HCT116 (cell line): ENCODE measurements around the gene CRACDL. TPM values are rescaled to one million over a fixed set of nuclear protein-coding genes. Genes with fewer than 3 reads are reported as not detected.

Experiments used
- ATAC-seq: fragments of 200-7000 bp; cut with Tn5 transposase; 2 replicates; pipeline ENCODE4 v1.9.1; 2020; ENCODE audit warnings: mild to moderate bottlenecking, moderate library complexity
- BruUV-seq: library from RNA; stranded (reverse); fragments of 400-500 nt; replicated peaks from 2 replicates; lab custom pipeline; 2021; lab: Mats Ljungman, UMichigan
- CTCF ChIA-PET: fragments of 300-600 bp; sonication (Branson Sonifier 250); formaldehyde crosslinking; loops from one replicate; lab custom pipeline; 2021; ENCODE audit warnings: antibody characterized with exemption; lab: Charles Lee
- POLR2A ChIA-PET: fragments of 300-600, 350-600 bp; sonication (Branson Sonifier 250); formaldehyde crosslinking; loops from one replicate; lab custom pipeline; 2021; ENCODE audit warnings: antibody characterized with exemption; lab: Charles Lee
- RAD21 ChIA-PET, 2 experiments: fragments of 300-600 bp; sonication (Branson Sonifier 250); formaldehyde crosslinking; loops; one replicate each; lab custom pipeline; 2023; ENCODE audit warnings: low total read pairs in 2 of 2; ENCODE audit not compliant: uncharacterized antibody in 2 of 2, unreplicated experiment in 2 of 2, low non-redundant PET in 1 of 2; lab: Charles Lee
- DNase-seq: peaks from one replicate; pipeline ENCODE4 v3.0.0-alpha.2; 2010; ENCODE audit warnings: low read depth, low spot score
- H2AFZ ChIP-seq: fragments of 200-600 bp; shearing (Covaris generic), sonication (generic); 2 replicates; pipeline ENCODE4 v1.6.1; 2017; ENCODE audit warnings: low read depth, mixed run types, mixed read lengths, antibody characterized with exemption, low read length; ENCODE audit not compliant: poor library complexity, severe bottlenecking
- H3K27ac ChIP-seq: 2 replicates; pipeline ENCODE4 v1.5.1; 2012; ENCODE audit warnings: low read depth, low read length
- H3K27me3 ChIP-seq: fragments of 200-600 bp; sonication (generic); 2 replicates; pipeline ENCODE4 v1.6.1; 2016; ENCODE audit warnings: mixed run types, low read length, mixed read lengths; ENCODE audit not compliant: insufficient read depth
- H3K36me3 ChIP-seq, 2 experiments: fragments of 200-500 bp in 1 of 2; fragments of 200-600 bp in 1 of 2; sonication (Bioruptor generic) in 1 of 2; sonication (generic) in 1 of 2; 2 replicates each; pipeline versions ENCODE4 v1.5.1 to v1.6.1; 2014 to 2016; ENCODE audit warnings: low read length in 2 of 2, inconsistent platforms in 1 of 2, mixed read lengths in 1 of 2, mixed run types in 1 of 2; ENCODE audit not compliant: insufficient read depth in 2 of 2, control insufficient read depth in 1 of 2
- H3K4me1 ChIP-seq, 2 experiments: fragments of 200-600 bp in 1 of 2; sonication (generic) in 1 of 2; 2 replicates each; pipeline versions ENCODE4 v1.5.1 to v1.6.1; 2012 to 2017; ENCODE audit warnings: low read length in 2 of 2, inconsistent platforms in 1 of 2, mild to moderate bottlenecking in 1 of 2, mixed read lengths in 1 of 2, mixed run types in 1 of 2, moderate library complexity in 1 of 2; ENCODE audit not compliant: insufficient read depth in 2 of 2, control insufficient read depth in 1 of 2
- H3K4me2 ChIP-seq: fragments of 200-600 bp; sonication (generic); 2 replicates; pipeline ENCODE4 v1.6.1; 2017; ENCODE audit warnings: mixed run types, low read length, mixed read lengths
- H3K4me3 ChIP-seq, 2 experiments: fragments of 200-600 bp in 1 of 2; sonication (generic) in 1 of 2; replicated peaks in 1 of 2; 2 replicates each; pipeline ENCODE4 v1.5.1; 2011 to 2016; ENCODE audit warnings: low read length in 2 of 2, control low read depth in 1 of 2, low read depth in 1 of 2, mild to moderate bottlenecking in 1 of 2, mixed read lengths in 1 of 2, mixed run types in 1 of 2
- H3K79me2 ChIP-seq: fragments of 200-600 bp; sonication (generic); 2 replicates; pipeline ENCODE4 v1.6.1; 2017; ENCODE audit warnings: mild to moderate bottlenecking, mixed run types, low read length, moderate library complexity, mixed read lengths; ENCODE audit not compliant: insufficient read depth
- H3K9ac ChIP-seq: fragments of 200-600 bp; sonication (generic); 2 replicates; pipeline ENCODE4 v1.6.1; 2016; ENCODE audit warnings: low read length, mixed read lengths
- H3K9me2 ChIP-seq: fragments of 200-600 bp; sonication (generic), shearing (Covaris generic); 2 replicates; pipeline ENCODE4 v1.6.1; 2017; ENCODE audit warnings: mixed run types, mild to moderate bottlenecking, moderate library complexity; ENCODE audit not compliant: insufficient read depth
- H3K9me3 ChIP-seq, 2 experiments: fragments of 200-500 bp in 1 of 2; fragments of 200-600 bp in 1 of 2; sonication (Bioruptor generic) in 1 of 2; sonication (generic) in 1 of 2; 2 replicates each; pipeline ENCODE4 v1.6.1; 2014 to 2017; ENCODE audit warnings: low read length in 2 of 2, mixed read lengths in 2 of 2, inconsistent platforms in 1 of 2, low read depth in 1 of 2, mild to moderate bottlenecking in 1 of 2, mixed run types in 1 of 2, moderate library complexity in 1 of 2; ENCODE audit not compliant: control insufficient read depth in 1 of 2, insufficient read depth in 1 of 2
- H4K20me1 ChIP-seq: fragments of 200-600 bp; sonication (generic), shearing (Covaris generic); 2 replicates; pipeline ENCODE4 v1.6.1; 2017; ENCODE audit warnings: mixed run types, mild to moderate bottlenecking, moderate library complexity; ENCODE audit not compliant: insufficient read depth
- CBX3 ChIP-seq: IDR thresholded peaks from 2 replicates; pipeline ENCODE4 v1.6.1; 2012; ENCODE audit warnings: low read depth
- CEBPB ChIP-seq: IDR thresholded peaks from 2 replicates; pipeline ENCODE4 v1.6.1; 2012; ENCODE audit warnings: low read depth
- ELF1 ChIP-seq: IDR thresholded peaks from 2 replicates; pipeline ENCODE4 v1.6.1; 2012; ENCODE audit warnings: low read depth, borderline replicate concordance
- EZH2phosphoT487 ChIP-seq: fragments of 200-600 bp; IDR thresholded peaks from 2 replicates; pipeline ENCODE4 v1.6.1; 2018; ENCODE audit warnings: antibody characterized with exemption, borderline replicate concordance
- JUND ChIP-seq: IDR thresholded peaks from 2 replicates; pipeline ENCODE4 v1.6.1; 2012
- MAX ChIP-seq: IDR thresholded peaks from 2 replicates; pipeline ENCODE4 v1.6.1; 2012
- POLR2AphosphoS5 ChIP-seq: IDR thresholded peaks from 2 replicates; pipeline ENCODE4 v1.6.1; 2011; ENCODE audit warnings: mild to moderate bottlenecking, low read depth, low read length, moderate library complexity
- RAD21 ChIP-seq: IDR thresholded peaks from 2 replicates; pipeline ENCODE4 v1.6.1; 2012; ENCODE audit warnings: low read depth, mild to moderate bottlenecking
- REST ChIP-seq: IDR thresholded peaks from 2 replicates; pipeline ENCODE4 v1.6.1; 2012; ENCODE audit warnings: low read depth
- SIN3A ChIP-seq: IDR thresholded peaks from 2 replicates; pipeline ENCODE4 v1.6.1; 2012; ENCODE audit warnings: low read depth
- SP1 ChIP-seq: IDR thresholded peaks from 2 replicates; pipeline ENCODE4 v1.6.1; 2012; ENCODE audit warnings: low read depth
- TCF7L2 ChIP-seq: IDR thresholded peaks from 2 replicates; pipeline ENCODE4 v1.7.0; 2011; ENCODE audit warnings: borderline replicate concordance, inconsistent platforms; ENCODE audit not compliant: insufficient read depth, insufficient read length; ENCODE audit errors: extremely low read depth
- YY1 ChIP-seq: IDR thresholded peaks from 2 replicates; pipeline ENCODE4 v1.6.1; 2011; ENCODE audit warnings: low read length, low read depth, moderate library complexity, mild to moderate bottlenecking; ENCODE audit not compliant: insufficient replicate concordance; ENCODE audit errors: extremely low read depth
- ZFX ChIP-seq: fragments of 450-650 bp; IDR thresholded peaks from 2 replicates; pipeline ENCODE4 v1.6.1; 2017
- ZNF274 ChIP-seq: fragments of 200-500 bp; sonication (Bioruptor generic); IDR thresholded peaks from 2 replicates; pipeline ENCODE4 v1.6.1; 2014; ENCODE audit warnings: mild to moderate bottlenecking, low read depth, low read length, inconsistent platforms
- intact Hi-C: fragments of 100-400 bp; cut with micrococcal nuclease; formaldehyde crosslinking; loops from 2 replicates; pipeline ENCODE4 v1.10.0; 2022
- total RNA-seq: library from RNA; stranded (reverse); gene quantifications from one replicate; pipeline ENCODE4 v1.2.1, GENCODE V29; 2021; ENCODE audit not compliant: unreplicated experiment
- TF ChIP-seq, protein P1 (sequence below): IDR thresholded peaks from 2 replicates; pipeline ENCODE4 v1.6.1; 2011; ENCODE audit warnings: mild to moderate bottlenecking, low read length, moderate library complexity; ENCODE audit not compliant: insufficient replicate concordance; ENCODE audit errors: extremely low read depth

CRACDL gene
- total RNA-seq, 1 experiment from 2014 or later, result 1.1 TPM

- H3K36me3 ChIP-seq, result no peaks in the 10 kb centered on the region
- no TSS peak for BruUV-seq
Measured at GRCh38 chr2:98768384-98769113, 167.5 kb downstream of the CRACDL start.

More at GRCh38 chr2:98768384-98769113, 167.5 kb downstream of the CRACDL start:
- Histone ChIP-seq H2AFZ (no peak overlapping the region), H3K79me2 (no peaks in the 10 kb centered on the region), H3K4me2 (no peak overlapping the region), H3K27ac (no peak overlapping the region), H3K4me3 (no peak overlapping the region), H3K4me1 (peaks cover 0 to 5% of the 10 kb centered on the region in 2 experiments; a peak in 2 of 4 replicates), H4K20me1 (no peaks in the 10 kb centered on the region), H3K27me3 (no peaks in the 10 kb centered on the region), H3K9me2 (no peaks in the 10 kb centered on the region), H3K9ac (no peak overlapping the region), H3K9me3 (no peaks in the 10 kb centered on the region)
- intact Hi-C loops, result no loop called here
- no peak for ATAC-seq
- ChIA-PET CTCF (no interaction called here), POLR2A (no interaction called here), RAD21 (no interaction called here)
- DNase-seq, result no peak
- TF ChIP-seq ZNF274 (no peak), CBX3 (no peak), ELF1 (no peak), MAX (no peak), YY1 (no peak), REST (no peak), CEBPB (no peak), EZH2phosphoT487 (no peak), RAD21 (no peak), JUND (no peak), POLR2AphosphoS5 (no peak), TCF7L2 (no peak), SIN3A (no peak), SP1 (no peak), ZFX (no peak)
- TF ChIP-seq, protein P1, sequence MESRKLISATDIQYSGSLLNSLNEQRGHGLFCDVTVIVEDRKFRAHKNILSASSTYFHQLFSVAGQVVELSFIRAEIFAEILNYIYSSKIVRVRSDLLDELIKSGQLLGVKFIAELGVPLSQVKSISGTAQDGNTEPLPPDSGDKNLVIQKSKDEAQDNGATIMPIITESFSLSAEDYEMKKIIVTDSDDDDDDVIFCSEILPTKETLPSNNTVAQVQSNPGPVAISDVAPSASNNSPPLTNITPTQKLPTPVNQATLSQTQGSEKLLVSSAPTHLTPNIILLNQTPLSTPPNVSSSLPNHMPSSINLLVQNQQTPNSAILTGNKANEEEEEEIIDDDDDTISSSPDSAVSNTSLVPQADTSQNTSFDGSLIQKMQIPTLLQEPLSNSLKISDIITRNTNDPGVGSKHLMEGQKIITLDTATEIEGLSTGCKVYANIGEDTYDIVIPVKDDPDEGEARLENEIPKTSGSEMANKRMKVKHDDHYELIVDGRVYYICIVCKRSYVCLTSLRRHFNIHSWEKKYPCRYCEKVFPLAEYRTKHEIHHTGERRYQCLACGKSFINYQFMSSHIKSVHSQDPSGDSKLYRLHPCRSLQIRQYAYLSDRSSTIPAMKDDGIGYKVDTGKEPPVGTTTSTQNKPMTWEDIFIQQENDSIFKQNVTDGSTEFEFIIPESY, result no peak
